ENCODE results near the gene POLE4. TPM values are rescaled to one million over a fixed set of nuclear protein-coding genes. Genes with fewer than 3 reads are reported as not detected.

The POLE4 gene
- total and polyA plus RNA-seq, 2 donors (not counting 1 experiment from before 2014, with no cell fraction given): 23.3 to 53.3 TPM

GRCh38 chr2:74945788-74946331, 12.6 kb upstream of the POLE4 start:
- no peaks in the 10 kb centered on the region for H4K20me1 ChIP-seq (ENCODE audit: control insufficient read depth, insufficient read depth, low read length, poor library complexity, severe bottlenecking)
- peaks cover 0 to 7% (median 6%) of the 10 kb centered on the region in 3 donors for H3K9me3 ChIP-seq (ENCODE audit: control extremely low read depth in 1 of 3, control insufficient read depth in 2 of 3, insufficient read depth in 1 of 3, low read length in 2 of 3)
- H3K4me1 ChIP-seq (ENCODE audit: control insufficient read depth in 2 of 2, insufficient read depth in 2 of 2, low read length in 2 of 2): peaks cover 6 to 7% of the 10 kb centered on the region in 2 donors
- H3K79me2 ChIP-seq (ENCODE audit: control insufficient read depth, insufficient read depth, low read length): no peaks in the 10 kb centered on the region
- H3K4me3 ChIP-seq (ENCODE audit: control extremely low read depth in 1 of 5, extremely low read depth in 1 of 5, insufficient read depth in 1 of 5, low read depth in 2 of 5, low read length in 4 of 5): no peak overlapping the region
- DNase-seq (no peak), ATAC-seq (ENCODE audit: low read depth) (no peak)
- ChIA-PET POLR2A (no interaction called here), CTCF (no interaction called here)
- no peaks in the 10 kb centered on the region for H3K27me3 ChIP-seq (replicated peaks in 1 of 4; ENCODE audit: control extremely low read depth in 1 of 4, control insufficient read depth in 3 of 4, insufficient read depth in 4 of 4, low read length in 3 of 4)
- peaks cover 3% of the 10 kb centered on the region for H3K9me3 Mint-ChIP-seq (ENCODE audit: insufficient read depth)
- no peak overlapping the region for H3K4me3 Mint-ChIP-seq
- TF ChIP-seq, protein P1, sequence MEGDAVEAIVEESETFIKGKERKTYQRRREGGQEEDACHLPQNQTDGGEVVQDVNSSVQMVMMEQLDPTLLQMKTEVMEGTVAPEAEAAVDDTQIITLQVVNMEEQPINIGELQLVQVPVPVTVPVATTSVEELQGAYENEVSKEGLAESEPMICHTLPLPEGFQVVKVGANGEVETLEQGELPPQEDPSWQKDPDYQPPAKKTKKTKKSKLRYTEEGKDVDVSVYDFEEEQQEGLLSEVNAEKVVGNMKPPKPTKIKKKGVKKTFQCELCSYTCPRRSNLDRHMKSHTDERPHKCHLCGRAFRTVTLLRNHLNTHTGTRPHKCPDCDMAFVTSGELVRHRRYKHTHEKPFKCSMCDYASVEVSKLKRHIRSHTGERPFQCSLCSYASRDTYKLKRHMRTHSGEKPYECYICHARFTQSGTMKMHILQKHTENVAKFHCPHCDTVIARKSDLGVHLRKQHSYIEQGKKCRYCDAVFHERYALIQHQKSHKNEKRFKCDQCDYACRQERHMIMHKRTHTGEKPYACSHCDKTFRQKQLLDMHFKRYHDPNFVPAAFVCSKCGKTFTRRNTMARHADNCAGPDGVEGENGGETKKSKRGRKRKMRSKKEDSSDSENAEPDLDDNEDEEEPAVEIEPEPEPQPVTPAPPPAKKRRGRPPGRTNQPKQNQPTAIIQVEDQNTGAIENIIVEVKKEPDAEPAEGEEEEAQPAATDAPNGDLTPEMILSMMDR (IDR thresholded peaks at IDR 0.05): no peak
- H2AFZ ChIP-seq (ENCODE audit: insufficient read depth, low read depth, low read length, poor library complexity, severe bottlenecking): no peak overlapping the region
- 50% methylated on average over 1 of the region's 1 CpG for WGBS (ENCODE audit: insufficient coverage)
- H3K9ac ChIP-seq (ENCODE audit: low read length): no peak overlapping the region
- no peak overlapping the region for H3K27ac ChIP-seq (ENCODE audit: low read length in 2 of 2)
- intact Hi-C loops (cut with micrococcal nuclease): no loop called here
- no peak overlapping the region for H3K27ac Mint-ChIP-seq
- no peaks in the 10 kb centered on the region for H3K27me3 Mint-ChIP-seq
- H3K36me3 ChIP-seq (replicated peaks in 1 of 2; ENCODE audit: control extremely low read depth in 1 of 2, control insufficient read depth in 1 of 2, extremely low read depth in 1 of 2, insufficient read depth in 2 of 2, low read length in 1 of 2): no peaks in the 10 kb centered on the region
- H3K4me2 ChIP-seq (replicated peaks; ENCODE audit: low read depth, low read length, poor library complexity, severe bottlenecking): no peak overlapping the region
- H3K4me1 Mint-ChIP-seq: peaks cover 43% of the 10 kb centered on the region

DNA sequence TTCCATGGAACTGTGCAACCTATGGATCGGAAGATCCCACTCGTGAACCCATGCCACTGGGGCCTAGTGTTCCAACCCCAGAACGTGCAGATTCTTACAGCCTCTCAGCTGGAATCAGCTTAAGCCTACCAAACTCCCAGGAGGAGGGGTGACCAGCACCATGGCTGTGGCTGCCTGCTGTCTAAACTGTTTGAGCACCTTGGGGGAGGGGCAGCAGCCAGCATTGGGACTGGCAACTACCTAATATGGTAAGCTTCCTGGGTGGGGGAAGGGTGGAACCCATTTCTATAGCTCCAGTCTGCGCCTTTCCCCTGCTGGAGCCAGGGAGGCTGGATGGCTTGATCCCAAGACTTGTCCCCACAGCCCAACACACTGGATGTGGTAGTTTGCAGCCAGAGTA, 10.7 kb upstream of the POLE4 start:
- peaks cover 1 to 17% (median 12%) of the 10 kb centered on the region in 3 donors for H3K9me3 ChIP-seq (ENCODE audit: control extremely low read depth in 1 of 3, control insufficient read depth in 2 of 3, insufficient read depth in 1 of 3, low read length in 2 of 3)
- WGBS (ENCODE audit: insufficient coverage): 100% methylated on average over 3 of the region's 4 CpGs
- peaks cover 58% of the 10 kb centered on the region for H3K4me1 Mint-ChIP-seq
- ChIA-PET POLR2A (no interaction called here), CTCF (no interaction called here)
- TF ChIP-seq EZH2 (IDR thresholded peaks at IDR 0.05; ENCODE audit: borderline replicate concordance, insufficient read depth, low read depth, low read length, poor library complexity, severe bottlenecking): no peak
- TF ChIP-seq, protein P1 (IDR thresholded peaks at IDR 0.05): no peak
- H3K9me3 Mint-ChIP-seq (ENCODE audit: insufficient read depth): peaks cover 14% of the 10 kb centered on the region
- ATAC-seq (ENCODE audit: low read depth) (no peak), DNase-seq (no peak)
- no peak overlapping the region for H3K27ac Mint-ChIP-seq
- H3K27me3 ChIP-seq (replicated peaks in 1 of 4; ENCODE audit: control extremely low read depth in 1 of 4, control insufficient read depth in 3 of 4, insufficient read depth in 4 of 4, low read length in 3 of 4): no peaks in the 10 kb centered on the region
- no peaks in the 10 kb centered on the region for H4K20me1 ChIP-seq (ENCODE audit: control insufficient read depth, insufficient read depth, low read length, poor library complexity, severe bottlenecking)
- no peaks in the 10 kb centered on the region for H3K79me2 ChIP-seq (ENCODE audit: control insufficient read depth, insufficient read depth, low read length)
- H3K4me3 Mint-ChIP-seq: no peak overlapping the region
- no peak overlapping the region for H2AFZ ChIP-seq (ENCODE audit: insufficient read depth, low read depth, low read length, poor library complexity, severe bottlenecking)
- no peak overlapping the region for H3K4me2 ChIP-seq (replicated peaks; ENCODE audit: low read depth, low read length, poor library complexity, severe bottlenecking)
- H3K9ac ChIP-seq (ENCODE audit: low read length): no peak overlapping the region
- H3K4me1 ChIP-seq (ENCODE audit: control insufficient read depth in 2 of 2, insufficient read depth in 2 of 2, low read length in 2 of 2): peaks cover 14% of the 10 kb centered on the region in 2 donors
- no peak overlapping the region for H3K27ac ChIP-seq (ENCODE audit: low read length in 2 of 2)
- intact Hi-C loops (cut with micrococcal nuclease): no loop called here
- H3K36me3 ChIP-seq (replicated peaks in 1 of 2; ENCODE audit: control extremely low read depth in 1 of 2, control insufficient read depth in 1 of 2, extremely low read depth in 1 of 2, insufficient read depth in 2 of 2, low read length in 1 of 2): no peaks in the 10 kb centered on the region
- no peak overlapping the region for H3K4me3 ChIP-seq (ENCODE audit: control extremely low read depth in 1 of 5, extremely low read depth in 1 of 5, insufficient read depth in 1 of 5, low read depth in 2 of 5, low read length in 4 of 5)
- H3K27me3 Mint-ChIP-seq: no peaks in the 10 kb centered on the region

Data from B cell (primary cell).